ENCODE results near the gene RAD51B. TPM values are rescaled to one million over a fixed set of nuclear protein-coding genes. Genes with fewer than 3 reads are reported as not detected.

Gene RAD51B
- total and polyA plus RNA-seq, 9 of the 15 experiments (the other 6 are each of a cell fraction or from before 2014, with no cell fraction given) = 8.5 to 17.3 (median 11.3) TPM

DNA sequence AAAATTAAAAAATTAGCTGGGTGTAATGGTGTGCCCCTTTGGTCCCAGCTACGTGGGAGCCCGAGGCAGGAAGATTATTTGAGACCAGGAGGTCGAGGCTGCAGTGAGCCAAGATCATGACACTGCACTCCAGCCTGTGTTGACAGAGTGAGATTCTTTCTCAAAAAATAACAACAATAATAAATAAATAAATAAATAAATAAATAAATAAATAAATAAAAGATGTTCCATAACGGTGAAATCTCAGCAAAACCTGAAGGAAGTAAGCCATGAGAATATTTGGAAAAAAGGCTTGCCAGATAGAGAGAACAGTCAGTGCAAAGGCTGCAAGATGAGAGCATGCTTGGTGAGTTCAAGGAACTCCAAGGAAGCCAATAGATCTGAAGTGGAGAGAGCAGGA, 176.7 kb downstream of the RAD51B start (continued):
- TF ChIP-seq, protein P1, sequence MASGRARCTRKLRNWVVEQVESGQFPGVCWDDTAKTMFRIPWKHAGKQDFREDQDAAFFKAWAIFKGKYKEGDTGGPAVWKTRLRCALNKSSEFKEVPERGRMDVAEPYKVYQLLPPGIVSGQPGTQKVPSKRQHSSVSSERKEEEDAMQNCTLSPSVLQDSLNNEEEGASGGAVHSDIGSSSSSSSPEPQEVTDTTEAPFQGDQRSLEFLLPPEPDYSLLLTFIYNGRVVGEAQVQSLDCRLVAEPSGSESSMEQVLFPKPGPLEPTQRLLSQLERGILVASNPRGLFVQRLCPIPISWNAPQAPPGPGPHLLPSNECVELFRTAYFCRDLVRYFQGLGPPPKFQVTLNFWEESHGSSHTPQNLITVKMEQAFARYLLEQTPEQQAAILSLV (tag; IDR thresholded peaks at IDR 0.05) = no peak
- no peak for TF ChIP-seq SRSF7 (optimal IDR thresholded peaks at IDR 0.05; ENCODE audit: low read depth, low read length)
- TF ChIP-seq PPARD (CRISPR knock-in tag; IDR thresholded peaks at IDR 0.05) = no peak
- TF ChIP-seq ZNF717 (CRISPR knock-in tag; IDR thresholded peaks at IDR 0.05) = no peak
- TF ChIP-seq, protein P2, sequence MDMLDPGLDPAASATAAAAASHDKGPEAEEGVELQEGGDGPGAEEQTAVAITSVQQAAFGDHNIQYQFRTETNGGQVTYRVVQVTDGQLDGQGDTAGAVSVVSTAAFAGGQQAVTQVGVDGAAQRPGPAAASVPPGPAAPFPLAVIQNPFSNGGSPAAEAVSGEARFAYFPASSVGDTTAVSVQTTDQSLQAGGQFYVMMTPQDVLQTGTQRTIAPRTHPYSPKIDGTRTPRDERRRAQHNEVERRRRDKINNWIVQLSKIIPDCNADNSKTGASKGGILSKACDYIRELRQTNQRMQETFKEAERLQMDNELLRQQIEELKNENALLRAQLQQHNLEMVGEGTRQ (CRISPR knock-in tag; IDR thresholded peaks at IDR 0.05) = no peak

- in situ Hi-C loops (cut with MboI) (no loop called here), intact Hi-C loops (cut with micrococcal nuclease) (no loop called here)
- FAIRE-seq (no peak), DNase-seq (ENCODE audit: extremely low read depth in 1 of 4, low spot score in 3 of 4) (no peak), ATAC-seq (no peak)
- no TSS peak for BruUV-seq (replicated peaks)
- WGBS (ENCODE audit: insufficient coverage, low coverage, missing lambda C conversion rate) = 0% methylated on average over 1 of the region's 1 CpG
- H3K27ac ChIP-seq (ENCODE audit: extremely low read depth, low read depth, low read length) = no peak overlapping the region
- CTCF ChIA-PET (ENCODE audit: low intra/inter-chr PET ratio) = no interaction called here
- no peaks in the 10 kb centered on the region for H3K36me3 ChIP-seq (ENCODE audit: control insufficient read depth, insufficient read depth, low read length)
- no peaks in the 10 kb centered on the region for H3K4me1 ChIP-seq (replicated peaks in 1 of 2; ENCODE audit: control insufficient read depth in 2 of 2, insufficient read depth in 2 of 2, low read length in 2 of 2)
- POLR2A ChIA-PET = no interaction called here
- no peak overlapping the region for H3K4me2 ChIP-seq (ENCODE audit: insufficient read depth, low read length)
- no peak overlapping the region for H2AFZ ChIP-seq (ENCODE audit: low read depth, low read length)
- no peaks in the 10 kb centered on the region for H3K27me3 ChIP-seq (ENCODE audit: control insufficient read depth in 2 of 2, insufficient read depth in 2 of 2, low read length in 2 of 2)
- H3K9me3 ChIP-seq (replicated peaks; ENCODE audit: control insufficient read depth, insufficient read depth, low read depth, low read length) = no peaks in the 10 kb centered on the region
- H3K4me3 ChIP-seq = no peak overlapping the region
- no peak overlapping the region for H3K9ac ChIP-seq (ENCODE audit: insufficient read depth in 1 of 2, low read depth in 2 of 2, low read length in 2 of 2)
- no peaks in the 10 kb centered on the region for H3K79me2 ChIP-seq (ENCODE audit: control insufficient read depth, insufficient read depth, low read length)
- H3K9me1 ChIP-seq (ENCODE audit: control insufficient read depth, insufficient read depth, low read length) = no peaks in the 10 kb centered on the region
- H4K20me1 ChIP-seq (replicated peaks; ENCODE audit: control insufficient read depth, insufficient read depth, low read length) = no peaks in the 10 kb centered on the region
- TF ChIP-seq ZNF239 (CRISPR knock-in tag; IDR thresholded peaks at IDR 0.05) (no peak), TAF7 (tag; IDR thresholded peaks at IDR 0.05) (no peak), ZNF174 (CRISPR knock-in tag; IDR thresholded peaks at IDR 0.05) (no peak), ZNF589 (CRISPR knock-in tag; IDR thresholded peaks at IDR 0.05; ENCODE audit: low read depth) (no peak), BCOR (IDR thresholded peaks at IDR 0.05) (no peak), MEF2A (IDR thresholded peaks at IDR 0.05; ENCODE audit: control insufficient read depth, low read depth, low read length) (no peak), HMGXB4 (CRISPR knock-in tag; IDR thresholded peaks at IDR 0.05) (no peak), HDGF (IDR thresholded peaks at IDR 0.05) (no peak), CEBPG (CRISPR knock-in tag; IDR thresholded peaks at IDR 0.05) (no peak), CEBPG (tag; conservative IDR thresholded peaks at IDR 0.05 in 1 of 2, IDR thresholded peaks at IDR 0.05 in 1 of 2) (no peak)
- TF ChIP-seq, protein P3, sequence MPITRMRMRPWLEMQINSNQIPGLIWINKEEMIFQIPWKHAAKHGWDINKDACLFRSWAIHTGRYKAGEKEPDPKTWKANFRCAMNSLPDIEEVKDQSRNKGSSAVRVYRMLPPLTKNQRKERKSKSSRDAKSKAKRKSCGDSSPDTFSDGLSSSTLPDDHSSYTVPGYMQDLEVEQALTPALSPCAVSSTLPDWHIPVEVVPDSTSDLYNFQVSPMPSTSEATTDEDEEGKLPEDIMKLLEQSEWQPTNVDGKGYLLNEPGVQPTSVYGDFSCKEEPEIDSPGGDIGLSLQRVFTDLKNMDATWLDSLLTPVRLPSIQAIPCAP (CRISPR knock-in tag; IDR thresholded peaks at IDR 0.05; ENCODE audit: borderline replicate concordance) = no peak
- TF ChIP-seq, protein P1 (tag; IDR thresholded peaks at IDR 0.05) = no peak
These were observed 179.3 kb downstream of the RAD51B start for GRCh38 chr14:67998834-67999233.

Data from K562 (cell line).